DOHH2 (cell line): ENCODE results near the gene CD79A.

Source experiments
- H3F3A ChIP-seq: fragments of 200-600 bp; sonication (generic), shearing (Covaris generic); 2 replicates; pipeline ENCODE4 v1.6.0; 2016; ENCODE audit warnings: antibody characterized with exemption, mild to moderate bottlenecking; ENCODE audit not compliant: control insufficient read depth, insufficient read depth
- H3K27ac ChIP-seq: fragments of 200-600 bp; sonication (generic); 2 replicates; pipeline ENCODE4 v1.5.1; 2014; ENCODE audit warnings: low read depth, mild to moderate bottlenecking, low read length, moderate library complexity
- H3K27me3 ChIP-seq: fragments of 200-600 bp; sonication (generic); 2 replicates; pipeline ENCODE4 v1.6.1; 2014; ENCODE audit warnings: mild to moderate bottlenecking, low read length, mixed read lengths; ENCODE audit not compliant: control insufficient read depth
- H3K36me3 ChIP-seq: fragments of 200-600 bp; sonication (generic); 2 replicates; pipeline ENCODE4 v1.6.1; 2014; ENCODE audit warnings: mild to moderate bottlenecking, low read length, moderate library complexity, mixed read lengths; ENCODE audit not compliant: control insufficient read depth
- H3K4me1 ChIP-seq: fragments of 200-600 bp; sonication (generic); 2 replicates; pipeline ENCODE4 v1.6.1; 2014; ENCODE audit warnings: mild to moderate bottlenecking, low read length, mixed read lengths; ENCODE audit not compliant: control insufficient read depth
- H3K4me2 ChIP-seq: fragments of 200-600 bp; sonication (generic); 2 replicates; pipeline ENCODE4 v1.6.0; 2014; ENCODE audit warnings: mild to moderate bottlenecking, low read length, moderate library complexity
- H3K4me3 ChIP-seq: fragments of 200-600 bp; sonication (generic); 2 replicates; pipeline ENCODE4 v1.5.1; 2014; ENCODE audit warnings: mild to moderate bottlenecking, low read length, mixed read lengths
- H3K79me2 ChIP-seq: fragments of 200-600 bp; sonication (generic); 2 replicates; pipeline ENCODE4 v1.6.1; 2014; ENCODE audit warnings: mild to moderate bottlenecking, low read length, mixed read lengths; ENCODE audit not compliant: control insufficient read depth
- H3K9me2 ChIP-seq: fragments of 200-600 bp; sonication (generic); replicated peaks from 2 replicates; pipeline ENCODE4 v1.6.1; 2014; ENCODE audit warnings: mild to moderate bottlenecking, low read length, mixed read lengths; ENCODE audit not compliant: control insufficient read depth
- H3K9me3 ChIP-seq: fragments of 200-600 bp; sonication (generic); 2 replicates; pipeline ENCODE4 v1.6.1; 2014; ENCODE audit warnings: antibody characterized with exemption, low read length, mixed read lengths; ENCODE audit not compliant: control insufficient read depth, insufficient read depth
- H4K20me1 ChIP-seq: fragments of 200-600 bp; sonication (generic); 2 replicates; pipeline ENCODE4 v1.6.0; 2014; ENCODE audit warnings: low read depth, mild to moderate bottlenecking, antibody characterized with exemption, low read length, moderate library complexity; ENCODE audit not compliant: control insufficient read depth, insufficient read depth
- EZH2phosphoT487 ChIP-seq: fragments of 200-600 bp; sonication (generic); IDR thresholded peaks from 2 replicates; pipeline ENCODE4 v1.6.1; 2017; ENCODE audit warnings: borderline replicate concordance, mild to moderate bottlenecking, antibody characterized with exemption, low read length, moderate library complexity, mixed read lengths
- TF ChIP-seq, protein P1 (sequence below): fragments of 200-600 bp; sonication (generic); IDR thresholded peaks from one replicate; pipeline ENCODE4 v1.5.1; 2014; ENCODE audit warnings: antibody characterized with exemption, mild to moderate bottlenecking, low read depth, low read length; ENCODE audit not compliant: poor library complexity, severe bottlenecking

CD79A gene

DNA sequence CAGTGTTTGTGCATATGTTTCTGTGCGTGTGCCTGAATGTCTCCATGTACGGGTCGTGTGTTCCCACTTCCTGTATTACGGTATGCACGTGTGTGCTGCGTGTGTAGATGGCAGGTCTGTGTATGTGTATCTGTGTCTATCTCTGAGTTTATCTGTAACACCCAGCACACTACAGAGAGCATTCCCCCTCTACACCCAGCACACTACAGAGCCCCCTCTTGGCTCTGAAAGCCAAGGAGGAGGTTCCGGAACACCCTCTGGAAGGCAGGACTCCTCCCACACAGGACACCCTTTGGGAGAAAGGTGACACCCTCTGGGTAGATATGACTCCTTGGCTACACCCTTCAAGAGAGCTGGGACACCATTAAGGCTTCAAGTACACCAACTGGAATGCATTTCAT lies 53.2 kb downstream of the CD79A start:
- H3K27ac ChIP-seq: peak overlapping the region; percentile 76
- H3F3A ChIP-seq: peaks cover 34% of the 10 kb centered on the region
- H3K9me3 ChIP-seq: no peaks in the 10 kb centered on the region
- peaks cover 74% of the 10 kb centered on the region for H3K4me1 ChIP-seq
- H3K4me3 ChIP-seq: peak overlapping the region; percentile 91
- H3K79me2 ChIP-seq: peaks cover 36% of the 10 kb centered on the region
- peaks cover 35% of the 10 kb centered on the region for H3K36me3 ChIP-seq
- H3K27me3 ChIP-seq: no peaks in the 10 kb centered on the region
- no peaks in the 10 kb centered on the region for H3K9me2 ChIP-seq
- H4K20me1 ChIP-seq: no peaks in the 10 kb centered on the region
- peak overlapping the region; percentile 89 for H3K4me2 ChIP-seq
- TF ChIP-seq EZH2phosphoT487: no peak
- TF ChIP-seq, protein P1, sequence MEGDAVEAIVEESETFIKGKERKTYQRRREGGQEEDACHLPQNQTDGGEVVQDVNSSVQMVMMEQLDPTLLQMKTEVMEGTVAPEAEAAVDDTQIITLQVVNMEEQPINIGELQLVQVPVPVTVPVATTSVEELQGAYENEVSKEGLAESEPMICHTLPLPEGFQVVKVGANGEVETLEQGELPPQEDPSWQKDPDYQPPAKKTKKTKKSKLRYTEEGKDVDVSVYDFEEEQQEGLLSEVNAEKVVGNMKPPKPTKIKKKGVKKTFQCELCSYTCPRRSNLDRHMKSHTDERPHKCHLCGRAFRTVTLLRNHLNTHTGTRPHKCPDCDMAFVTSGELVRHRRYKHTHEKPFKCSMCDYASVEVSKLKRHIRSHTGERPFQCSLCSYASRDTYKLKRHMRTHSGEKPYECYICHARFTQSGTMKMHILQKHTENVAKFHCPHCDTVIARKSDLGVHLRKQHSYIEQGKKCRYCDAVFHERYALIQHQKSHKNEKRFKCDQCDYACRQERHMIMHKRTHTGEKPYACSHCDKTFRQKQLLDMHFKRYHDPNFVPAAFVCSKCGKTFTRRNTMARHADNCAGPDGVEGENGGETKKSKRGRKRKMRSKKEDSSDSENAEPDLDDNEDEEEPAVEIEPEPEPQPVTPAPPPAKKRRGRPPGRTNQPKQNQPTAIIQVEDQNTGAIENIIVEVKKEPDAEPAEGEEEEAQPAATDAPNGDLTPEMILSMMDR: no peak
